GM18867 (cell line): ENCODE results near the gene CMSS1.
"Not testable (repeated sequence)": the region's sequence is repeated elsewhere in the genome, so short reads cannot be mapped to it uniquely, and the experiment has no call there.

Source experiments
- ATAC-seq: cut with Tn5 transposase; IDR thresholded peaks from one replicate; pipeline ENCODE4 v1.9.1; 2021; ENCODE audit warnings: mild to moderate bottlenecking, moderate library complexity; ENCODE audit not compliant: unreplicated experiment

Gene CMSS1

GRCh38 chr3:100075196-100075595, 257.5 kb downstream of the CMSS1 start:
- no peak for ATAC-seq

GRCh38 chr3:100075851-100076730, 258.4 kb downstream of the CMSS1 start:
- no peak for ATAC-seq

GRCh38 chr3:100076731-100077529, 259.3 kb downstream of the CMSS1 start:
- ATAC-seq, result no peak

GRCh38 chr3:100079328-100079727, 261.7 kb downstream of the CMSS1 start:
- ATAC-seq, result no peak

GRCh38 chr3:100080573-100080972, 262.9 kb downstream of the CMSS1 start:
- ATAC-seq, result no peak

- ATAC-seq, result no peak
These were observed 263.6 kb downstream of the CMSS1 start for GRCh38 chr3:100081311-100081710.

GRCh38 chr3:100081986-100082692, 264.5 kb downstream of the CMSS1 start:
- no peak for ATAC-seq

- ATAC-seq, result no peak
These were observed 265.1 kb downstream of the CMSS1 start for GRCh38 chr3:100082714-100083113.

GRCh38 chr3:100083209-100083608, 265.5 kb downstream of the CMSS1 start:
- ATAC-seq, result no peak

- no peak for ATAC-seq
These were observed 266.6 kb downstream of the CMSS1 start for GRCh38 chr3:100084100-100084806.

GRCh38 chr3:100086401-100086800, 268.7 kb downstream of the CMSS1 start:
- ATAC-seq, result no peak

- peak; percentile 94 for ATAC-seq
These were observed 269.5 kb downstream of the CMSS1 start for GRCh38 chr3:100087198-100087597.

GRCh38 chr3:100088735-100089368, 271.2 kb downstream of the CMSS1 start:
- ATAC-seq, result no peak

GRCh38 chr3:100089812-100090668, 272.4 kb downstream of the CMSS1 start:
- ATAC-seq, result peak; percentile 74

GRCh38 chr3:100090669-100091005, 273.0 kb downstream of the CMSS1 start:
- no peak for ATAC-seq

GRCh38 chr3:100093831-100094230, 276.2 kb downstream of the CMSS1 start:
- ATAC-seq, result no peak

- ATAC-seq, result not testable (repeated sequence)
These were observed 278.6 kb downstream of the CMSS1 start for GRCh38 chr3:100096286-100096685.

- ATAC-seq, result no peak
These were observed 279.2 kb downstream of the CMSS1 start for GRCh38 chr3:100096866-100097265.
